Naive thymus-derived CD8-positive, alpha-beta T cell (primary cell): ENCODE measurements around the gene LIN54. TPM values are rescaled to one million over a fixed set of nuclear protein-coding genes. Genes with fewer than 3 reads are reported as not detected.
"Not testable (repeated sequence)": the region's sequence is repeated elsewhere in the genome, so short reads cannot be mapped to it uniquely, and the experiment has no call there.

Source experiments
- ATAC-seq, 2 donors: fragments of 150-1000 bp; cut with Tn5 transposase in 1 of 2; sonication (Bioruptor Pico), chemical (Tn5 transposase) in 1 of 2; 1 replicate in 1 of 2; 2 replicates in 1 of 2; pipeline ENCODE4 v1.10.0; 2021; ENCODE audit warnings: mild to moderate bottlenecking in 2 of 2, moderate library complexity in 2 of 2
- POLR2A ChIA-PET: fragments of 350-600 bp; sonication (Branson Sonifier 250); formaldehyde crosslinking; loops from one replicate; lab custom pipeline; 2021; ENCODE audit warnings: antibody characterized with exemption; lab: Charles Lee
- DNase-seq, 10 donors: peaks; one replicate each; pipeline versions ENCODE4 v3.0.0 to v3.0.0-alpha.2; 2020 to 2022
- H3K27ac Mint-ChIP-seq, 10 donors: one replicate each; pipeline ENCODE4 v1.8.0; 2020 to 2022; ENCODE audit warnings: mild to moderate bottlenecking in 10 of 10, mixed read lengths in 10 of 10, moderate library complexity in 4 of 10, inconsistent platforms in 1 of 10
- H3K27me3 Mint-ChIP-seq, 5 donors: one replicate each; pipeline ENCODE4 v1.8.0; 2021 to 2022; ENCODE audit warnings: mixed read lengths in 5 of 5
- H3K36me3 Mint-ChIP-seq, 3 donors: one replicate each; pipeline ENCODE4 v1.8.0; 2020 to 2022; ENCODE audit warnings: mixed read lengths in 3 of 3, mild to moderate bottlenecking in 2 of 3, inconsistent platforms in 1 of 3
- H3K4me1 Mint-ChIP-seq, 4 donors: one replicate each; pipeline ENCODE4 v1.8.0; 2021 to 2022; ENCODE audit warnings: mixed read lengths in 4 of 4
- H3K4me3 Mint-ChIP-seq, 10 donors: one replicate each; pipeline ENCODE4 v1.8.0; 2020 to 2022; ENCODE audit warnings: mild to moderate bottlenecking in 10 of 10, mixed read lengths in 10 of 10, moderate library complexity in 6 of 10, inconsistent platforms in 1 of 10
- H3K9me3 Mint-ChIP-seq, 9 donors: one replicate each; pipeline ENCODE4 v1.8.0; 2020 to 2022; ENCODE audit warnings: mixed read lengths in 9 of 9, mild to moderate bottlenecking in 3 of 9, inconsistent platforms in 1 of 9, moderate library complexity in 1 of 9
- polyA plus RNA-seq, 3 donors: library from polyadenylated mRNA; unstranded; fragments of 300-500 nt; fragmentation: Illumina TruSeq; gene quantifications; one replicate each; pipeline ENCODE4 v1.2.3, GENCODE V29; 2021
- total RNA-seq, 8 experiments: library from RNA in 2 of 8; stranded (reverse) in 2 of 8; gene quantifications; one replicate each; pipeline ENCODE4 v1.2.3 and lab custom pipeline; 2021 to 2026

Gene LIN54
- total and polyA plus RNA-seq, 5 experiments from 2014 or later = 9.4 to 24.1 (median 10.7) TPM

DNA sequence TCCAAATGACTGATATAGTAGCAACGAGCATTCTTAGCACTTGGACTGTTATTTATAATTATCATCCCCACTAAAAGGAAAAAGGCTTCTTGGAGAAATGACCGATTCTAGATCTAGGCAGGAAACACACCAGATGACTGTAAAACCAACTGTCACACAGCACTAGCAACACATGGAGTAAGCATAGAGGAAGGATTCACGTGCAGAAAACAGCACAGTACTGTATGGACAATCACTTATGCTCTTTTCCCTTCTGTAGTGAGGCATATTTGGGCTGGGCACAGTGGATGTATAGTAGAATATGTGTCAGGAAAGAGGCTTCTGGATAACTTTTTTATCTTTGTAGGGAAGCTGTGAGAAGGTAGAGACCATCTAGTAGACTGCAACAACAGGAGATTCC is 18.4 kb upstream of the LIN54 start:
- H3K4me3 Mint-ChIP-seq = no peak overlapping the region
- peaks cover 0 to 8% (median 1%) of the 10 kb centered on the region in 4 donors for H3K4me1 Mint-ChIP-seq
- peaks cover 0 to 2% (median 0%) of the 10 kb centered on the region in 5 donors for H3K27me3 Mint-ChIP-seq
- peaks cover 0 to 5% (median 2%) of the 10 kb centered on the region in 3 donors for H3K36me3 Mint-ChIP-seq
- peak overlapping the region in 1 of 10 donors; percentile 5 for H3K27ac Mint-ChIP-seq
- POLR2A ChIA-PET = no interaction called here
- ATAC-seq (no peak), DNase-seq (no peak)
- H3K9me3 Mint-ChIP-seq = peaks cover 0 to 9% (median 3%) of the 10 kb centered on the region in 9 donors

DNA sequence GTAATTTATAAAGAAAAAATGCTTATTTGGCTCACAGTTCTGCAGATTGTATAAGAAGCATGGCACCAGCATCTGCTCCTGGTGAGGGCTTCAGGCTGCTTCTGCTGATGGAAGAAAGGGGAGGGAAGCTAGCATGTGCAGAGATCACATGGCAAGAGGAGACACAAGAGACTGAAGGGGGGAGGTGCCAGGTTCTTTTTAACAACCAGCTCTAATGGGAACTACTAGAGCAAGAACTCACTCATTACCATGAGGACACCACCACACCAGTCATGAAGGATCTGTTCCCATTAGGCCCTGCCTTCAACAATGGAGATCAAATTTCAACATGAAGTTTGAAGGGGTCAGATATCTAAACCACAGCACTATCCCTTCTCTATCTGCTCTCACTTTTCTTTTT is 14.9 kb upstream of the LIN54 start:
- POLR2A ChIA-PET = no interaction called here
- Mint-ChIP-seq H3K9me3 (peaks cover 0 to 9% (median 3%) of the 10 kb centered on the region in 9 donors), H3K4me1 (peaks cover 0 to 5% (median 0%) of the 10 kb centered on the region in 4 donors), H3K27ac (no peak overlapping the region), H3K27me3 (peaks cover 0 to 2% (median 0%) of the 10 kb centered on the region in 5 donors), H3K36me3 (peaks cover 0 to 5% (median 2%) of the 10 kb centered on the region in 3 donors), H3K4me3 (no peak overlapping the region)
- DNase-seq (no peak), ATAC-seq (no peak)

DNA sequence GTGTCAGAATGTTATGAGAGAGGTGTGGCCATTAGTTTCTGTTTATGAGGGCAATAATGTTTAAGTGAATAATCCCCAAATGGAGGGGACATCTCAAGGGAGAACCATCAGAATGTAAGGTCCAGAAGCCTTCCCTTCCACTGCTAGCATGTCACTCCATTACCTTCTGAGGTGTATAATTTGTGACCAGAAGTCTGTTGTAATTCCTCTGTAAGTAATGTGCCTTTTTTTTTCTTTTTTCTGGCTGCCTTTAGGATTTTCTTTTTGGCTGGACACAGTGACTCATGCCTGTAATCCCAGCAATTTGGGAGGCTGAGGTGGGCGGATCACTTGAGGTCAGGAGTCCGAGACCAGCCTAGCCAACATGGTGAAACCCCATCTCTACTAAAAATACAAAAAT is 13.6 kb upstream of the LIN54 start:
- POLR2A ChIA-PET = interaction anchor here (0.5 kb wide), 1 partner anchor 10 kb away, joined by 3 read pairs; no protein-coding TSS in a partner anchor
- H3K27ac Mint-ChIP-seq = no peak overlapping the region
- H3K27me3 Mint-ChIP-seq = peaks cover 0 to 2% (median 0%) of the 10 kb centered on the region in 5 donors
- no peak for DNase-seq
- no peak overlapping the region for H3K4me3 Mint-ChIP-seq
- no peak for ATAC-seq
- peaks cover 0 to 9% (median 3%) of the 10 kb centered on the region in 9 donors for H3K9me3 Mint-ChIP-seq
- H3K36me3 Mint-ChIP-seq = peaks cover 0 to 5% (median 2%) of the 10 kb centered on the region in 3 donors
- peaks cover 0 to 6% (median 5%) of the 10 kb centered on the region in 4 donors for H3K4me1 Mint-ChIP-seq

DNA sequence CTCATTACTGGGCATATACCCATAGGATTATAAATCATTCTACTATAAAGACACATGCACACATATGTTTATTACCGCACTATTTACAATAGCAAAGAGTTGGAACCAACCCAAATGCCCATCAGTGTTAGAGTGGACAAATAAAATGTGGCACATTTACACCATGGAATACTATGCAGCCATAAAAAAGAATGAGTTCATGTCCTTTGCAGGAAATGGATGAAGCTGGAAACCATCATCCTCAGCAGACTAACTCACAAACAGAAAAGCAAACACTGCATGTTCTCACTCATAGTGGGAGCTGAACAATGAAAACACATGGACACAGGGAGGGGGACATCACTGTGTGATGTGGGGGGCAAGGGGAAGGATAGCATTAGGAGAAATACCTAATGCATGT is 13.0 kb upstream of the LIN54 start:
- H3K27me3 Mint-ChIP-seq, H3K36me3 Mint-ChIP-seq, H3K9me3 Mint-ChIP-seq, H3K27ac Mint-ChIP-seq, DNase-seq, ATAC-seq, H3K4me3 Mint-ChIP-seq, POLR2A ChIA-PET, H3K4me1 Mint-ChIP-seq: not testable (repeated sequence)

DNA sequence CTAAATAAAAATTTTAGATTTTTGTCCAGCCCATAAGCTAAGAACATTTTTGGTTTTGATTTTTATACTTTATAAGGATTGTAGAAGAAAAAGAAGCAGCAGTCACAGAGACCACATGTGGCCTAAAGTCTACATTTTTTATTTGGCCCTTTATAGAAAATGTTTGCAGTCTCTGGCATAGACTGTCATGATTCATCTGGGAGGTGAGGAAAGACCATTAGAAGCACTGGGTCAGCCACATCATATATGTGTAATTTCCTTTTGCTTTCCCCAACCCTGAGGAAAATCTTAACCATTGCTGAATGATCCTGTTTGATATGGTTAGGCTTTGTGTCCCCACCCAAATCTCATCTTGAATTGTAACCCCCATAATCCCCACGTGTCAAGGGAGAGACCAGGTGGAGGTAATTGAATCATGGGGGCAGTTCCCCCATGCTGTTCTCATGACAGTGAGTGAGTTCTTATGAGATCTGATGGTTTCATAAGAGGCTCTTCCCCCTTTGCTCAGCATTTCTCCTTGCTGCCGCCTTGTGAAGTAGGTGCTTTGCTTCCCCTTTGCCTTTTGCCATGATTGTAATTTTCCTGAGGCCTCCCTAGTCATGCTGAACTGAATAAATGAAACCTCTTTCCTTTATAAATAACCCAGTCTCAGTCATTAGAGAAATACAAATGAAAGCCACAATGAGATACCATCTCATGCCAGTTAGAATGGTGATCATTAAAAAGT is 12.3 kb upstream of the LIN54 start:
- no peak for ATAC-seq
- POLR2A ChIA-PET = no interaction called here
- no peak overlapping the region for H3K4me3 Mint-ChIP-seq

DNA sequence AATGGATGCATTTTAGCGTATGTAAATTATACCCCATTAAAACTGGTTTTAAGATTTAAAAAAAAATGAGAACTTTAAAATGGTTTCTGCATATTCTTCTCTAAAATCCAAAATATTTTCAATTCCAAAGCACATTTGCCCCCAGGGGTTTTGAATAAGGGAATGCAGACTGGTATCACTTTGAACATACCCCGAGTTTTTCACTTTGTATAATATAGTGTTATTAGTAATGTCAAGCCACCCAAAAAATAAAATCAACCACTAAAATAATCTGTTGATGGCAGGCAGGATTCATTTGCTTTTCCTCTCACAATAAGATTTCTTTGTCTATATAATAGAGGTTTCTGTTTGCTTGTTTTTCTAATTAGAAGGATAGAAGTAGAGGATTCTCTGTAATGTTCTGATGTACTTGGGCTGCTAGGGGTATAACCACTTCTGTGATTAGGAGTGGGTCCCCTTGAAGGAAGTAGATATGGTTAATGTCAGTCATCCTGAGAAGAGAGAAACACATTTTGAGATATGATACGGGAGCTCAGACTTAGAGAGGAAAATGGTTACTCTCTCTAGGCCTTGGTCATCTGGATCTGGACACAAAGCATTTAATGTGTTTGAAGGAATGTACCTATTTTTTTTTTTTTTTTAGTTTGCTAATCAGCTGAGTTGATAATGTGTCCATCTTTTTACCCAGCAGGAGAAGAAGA is 9.3 kb upstream of the LIN54 start:
- POLR2A ChIA-PET = interaction anchor here (1.1 kb wide), 1 partner anchor 15 kb away, joined by 3 read pairs; the partner anchor contains the start of gene COPS4
- no peak for DNase-seq
- Mint-ChIP-seq H3K27ac (no peak overlapping the region), H3K4me3 (no peak overlapping the region), H3K27me3 (peaks cover 0 to 1% (median 0%) of the 10 kb centered on the region in 5 donors), H3K4me1 (peaks cover 0 to 6% (median 3%) of the 10 kb centered on the region in 4 donors), H3K9me3 (peaks cover 0 to 3% (median 0%) of the 10 kb centered on the region in 9 donors), H3K36me3 (peaks cover 0 to 2% (median under 1%) of the 10 kb centered on the region in 3 donors)
- ATAC-seq = no peak

More for the DNA sequence above, 12.3 kb upstream of the LIN54 start:
- Mint-ChIP-seq H3K27ac (no peak overlapping the region), H3K36me3 (peaks cover 0 to 5% (median 2%) of the 10 kb centered on the region in 3 donors), H3K27me3 (peaks cover 0 to 2% (median 0%) of the 10 kb centered on the region in 5 donors), H3K9me3 (peaks cover 0 to 9% (median 3%) of the 10 kb centered on the region in 9 donors), H3K4me1 (peaks cover 0 to 6% (median 5%) of the 10 kb centered on the region in 4 donors)
- DNase-seq = no peak

DNA sequence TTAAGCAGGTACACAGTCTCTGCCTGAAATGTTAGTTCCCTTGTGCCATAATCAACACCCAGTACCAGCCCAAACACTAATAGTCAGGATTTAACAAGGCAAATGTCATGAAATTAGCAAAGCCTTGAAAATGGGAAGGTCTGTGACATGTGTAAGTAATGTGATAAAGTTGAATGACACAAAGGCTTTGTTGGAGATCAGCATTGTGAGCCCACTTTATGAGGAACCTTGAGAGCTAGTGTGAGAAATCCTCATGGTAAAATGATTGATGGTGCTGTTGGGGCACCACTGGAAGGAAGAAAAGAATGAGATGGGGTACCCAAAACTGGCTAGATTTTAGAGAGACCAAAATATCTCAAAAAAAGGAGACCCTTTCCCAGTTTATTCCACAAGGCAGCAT is 3.3 kb upstream of the LIN54 start:
- no peak for DNase-seq
- Mint-ChIP-seq H3K36me3 (no peaks in the 10 kb centered on the region), H3K9me3 (no peaks in the 10 kb centered on the region), H3K27me3 (no peaks in the 10 kb centered on the region), H3K4me3 (peak overlapping the region; percentile 71 to 98 (median 95)), H3K27ac (peak overlapping the region in 7 of 10 donors; percentile 11 to 98 (median 91)), H3K4me1 (peaks cover 19 to 43% (median 37%) of the 10 kb centered on the region in 4 donors)
- ATAC-seq = no peak
- POLR2A ChIA-PET = interaction anchor here (1.2 to 5.5 kb wide), 3 partner anchors 16 to 585 kb away, joined by 6 to 65 read pairs (median 10); partner anchors contain the start of gene COPS4

DNA sequence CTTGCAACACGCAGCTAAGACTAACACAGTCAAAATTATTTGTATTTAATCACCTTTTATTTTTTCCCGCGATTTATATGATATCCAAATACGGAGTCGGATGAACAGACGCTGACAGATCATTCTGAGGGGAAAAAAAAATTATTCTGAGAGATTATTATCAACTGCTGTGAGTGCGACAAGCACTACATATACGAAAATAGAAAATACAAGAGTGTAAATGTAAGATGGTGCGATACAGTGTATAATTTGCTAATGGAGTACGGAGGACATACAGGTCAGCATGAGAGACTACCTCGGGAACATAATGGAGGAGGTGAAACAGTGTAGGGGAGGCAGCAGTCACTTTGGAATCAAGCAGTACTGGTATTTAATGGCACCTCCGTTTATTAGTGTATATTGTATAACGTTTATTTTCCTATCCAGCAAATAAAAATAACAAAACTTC is 2.8 kb upstream of the LIN54 start:
- Mint-ChIP-seq H3K27me3 (no peaks in the 10 kb centered on the region), H3K36me3 (no peaks in the 10 kb centered on the region), H3K27ac (peak overlapping the region; percentile 85 to 98 (median 93)), H3K4me3 (peak overlapping the region; percentile 90 to 98 (median 95)), H3K4me1 (peaks cover 19 to 45% (median 40%) of the 10 kb centered on the region in 4 donors), H3K9me3 (no peaks in the 10 kb centered on the region)
- POLR2A ChIA-PET = interaction anchor here (0.5 to 5.5 kb wide), 10 partner anchors 17 to 640 kb away, joined by 3 to 65 read pairs (median 4); partner anchors contain the start of genes ABRAXAS1, COPS4, COQ2 and HNRNPD
- no peak for ATAC-seq
- no peak for DNase-seq

DNA sequence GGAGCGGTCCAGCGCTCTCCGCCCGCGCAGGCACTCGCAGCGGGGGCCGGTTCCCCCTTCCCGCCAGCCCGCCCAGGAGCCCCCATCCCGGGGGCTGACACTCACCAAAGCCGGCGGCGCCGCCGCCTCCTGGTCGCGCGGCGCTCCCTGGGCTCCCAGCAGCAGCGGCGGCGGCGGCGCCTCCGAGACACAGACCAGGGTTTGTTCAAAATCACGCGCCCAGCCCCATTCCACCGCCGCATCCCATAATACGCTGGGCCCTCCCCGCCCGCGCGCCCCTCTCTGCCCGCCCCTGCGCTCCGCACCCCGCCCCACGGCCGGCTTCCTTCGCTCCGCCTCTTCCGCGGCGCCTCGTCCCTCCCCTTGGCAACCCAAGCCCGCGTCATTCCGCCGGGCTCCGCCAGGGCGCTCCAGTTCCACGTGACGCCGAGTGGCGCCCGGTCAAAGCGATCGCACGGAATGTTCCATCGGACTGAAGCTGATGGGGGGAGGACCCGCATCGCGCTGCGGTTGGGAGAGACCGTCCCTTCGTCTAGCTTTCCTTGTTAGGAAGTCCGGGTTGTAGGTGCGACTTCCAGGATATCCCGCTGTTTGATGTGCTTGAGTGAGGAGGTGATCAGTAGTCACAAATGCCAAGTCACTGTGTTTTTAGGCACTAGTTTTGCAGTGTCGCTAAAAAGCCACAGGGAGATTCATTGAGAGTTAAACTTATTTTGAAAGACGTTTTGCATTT is 2.2 kb upstream of the LIN54 start:
- DNase-seq (peak; percentile 93 to 97 (median 96)), ATAC-seq (peak; percentile 74 to 81)
- Mint-ChIP-seq H3K36me3 (no peaks in the 10 kb centered on the region), H3K4me1 (peaks cover 22 to 49% (median 45%) of the 10 kb centered on the region in 4 donors), H3K9me3 (no peaks in the 10 kb centered on the region), H3K27ac (peak overlapping the region; percentile 85 to 98 (median 93)), H3K4me3 (peak overlapping the region; percentile 90 to 98 (median 95)), H3K27me3 (no peaks in the 10 kb centered on the region)
- POLR2A ChIA-PET = interaction anchor here (0.5 to 5.5 kb wide), 12 partner anchors 18 to 639 kb away, joined by 3 to 65 read pairs (median 4); partner anchors contain the start of genes ABRAXAS1, COPS4, COQ2 and HNRNPD

DNA sequence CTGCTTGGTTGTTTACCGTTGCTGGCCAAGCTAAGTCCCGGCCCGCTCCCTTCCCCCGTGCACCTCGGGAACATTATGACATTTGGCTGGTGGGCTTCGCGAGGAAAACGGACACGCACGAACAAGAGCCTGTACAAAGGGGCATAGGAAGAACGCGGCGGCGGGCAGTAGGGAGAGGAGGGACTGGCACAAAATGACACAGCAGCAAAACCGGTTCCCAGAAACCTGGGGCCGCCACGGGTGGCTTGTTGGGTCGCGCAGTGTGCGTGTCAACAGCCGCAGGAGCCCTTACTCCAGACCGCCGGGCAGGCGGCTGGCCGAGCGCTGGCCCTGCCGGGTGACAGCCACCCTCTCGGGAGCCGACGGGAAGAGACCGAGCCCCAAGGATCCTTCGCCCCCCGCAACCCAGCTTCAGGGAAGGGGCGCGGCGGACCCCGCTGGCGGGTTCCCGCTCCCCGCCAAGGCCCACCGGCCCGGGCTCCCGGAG is 1.6 kb upstream of the LIN54 start:
- H3K27ac Mint-ChIP-seq = peak overlapping the region; percentile 66 to 99 (median 94)
- no peaks in the 10 kb centered on the region for H3K9me3 Mint-ChIP-seq
- no peaks in the 10 kb centered on the region for H3K36me3 Mint-ChIP-seq
- no peaks in the 10 kb centered on the region for H3K27me3 Mint-ChIP-seq
- peak overlapping the region; percentile 93 to 98 (median 97) for H3K4me3 Mint-ChIP-seq
- peak in 3 of 10 donors; percentile 14 to 23 (median 15) for DNase-seq
- POLR2A ChIA-PET = interaction anchor here (0.6 to 5.5 kb wide), 15 partner anchors 23 to 638 kb away, joined by 3 to 65 read pairs (median 4); partner anchors contain the start of genes COPS4, COQ2, HELQ and HNRNPD
- peaks cover 25 to 55% (median 50%) of the 10 kb centered on the region in 4 donors for H3K4me1 Mint-ChIP-seq
- no peak for ATAC-seq

DNA sequence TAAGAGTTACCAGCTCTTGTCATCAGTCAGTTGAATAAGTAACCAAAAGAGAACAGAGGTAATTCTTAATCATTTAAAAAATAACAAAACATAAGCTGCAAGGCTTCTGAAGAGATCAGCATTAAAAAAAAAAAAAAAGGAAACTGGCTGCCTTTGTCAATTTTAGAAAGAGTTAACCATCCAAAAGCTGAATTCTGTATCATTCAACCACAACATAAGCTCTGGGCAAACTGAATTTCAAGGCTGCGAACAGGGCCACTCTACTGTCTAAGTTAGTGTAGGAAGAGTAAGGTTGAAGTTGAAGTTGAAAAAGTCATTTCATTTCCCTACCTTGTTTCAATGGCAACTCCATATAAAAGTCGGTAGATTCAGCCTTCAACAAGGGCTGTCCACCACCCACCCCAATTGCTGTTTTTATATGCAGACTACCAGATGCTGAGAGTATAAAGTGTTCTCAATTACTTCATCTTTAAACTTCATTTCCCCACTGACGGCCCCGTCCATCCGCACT is 1.1 kb upstream of the LIN54 start:
- Mint-ChIP-seq H3K27ac (peak overlapping the region; percentile 90 to 99 (median 96)), H3K4me1 (peaks cover 25 to 57% (median 53%) of the 10 kb centered on the region in 4 donors), H3K27me3 (no peaks in the 10 kb centered on the region), H3K9me3 (no peaks in the 10 kb centered on the region), H3K36me3 (peaks cover 0 to under 1% (median 0%) of the 10 kb centered on the region in 3 donors), H3K4me3 (peak overlapping the region; percentile 93 to 98 (median 97))
- ATAC-seq (no peak), DNase-seq (peak in 2 of 10 donors; percentile 23 to 25)
- POLR2A ChIA-PET = interaction anchor here (0.6 to 5.5 kb wide), 17 partner anchors 22 to 638 kb away, joined by 3 to 65 read pairs (median 4); partner anchors contain the start of genes COPS4, HELQ, HNRNPD and HNRNPDL
